ENCODE data around the gene NKX2-8. TPM values are rescaled to one million over a fixed set of nuclear protein-coding genes. Genes with fewer than 3 reads are reported as not detected.
"Not testable (repeated sequence)": the region's sequence is repeated elsewhere in the genome, so short reads cannot be mapped to it uniquely, and the experiment has no call there.

Gene NKX2-8
- polyA plus RNA-seq, 1 donor = not detected

- H3K9me3 ChIP-seq (ENCODE audit: control insufficient read depth, low read depth, low read length); DNase-seq; H3K36me3 ChIP-seq (ENCODE audit: control insufficient read depth, insufficient read depth, low read length); H3K4me1 ChIP-seq (ENCODE audit: control insufficient read depth, insufficient read depth, low read length); H3K27me3 ChIP-seq (ENCODE audit: control insufficient read depth, insufficient read depth, low read length); H3K4me3 ChIP-seq (ENCODE audit: low read length); H3K27ac ChIP-seq (ENCODE audit: low read length): not testable (repeated sequence)
- no CpG with 5 or more reads among the region's 16 CpGs for WGBS (ENCODE audit: insufficient coverage, low lambda C conversion rate)
Observed at GRCh38 chr14:36544280-36544679, 38.1 kb downstream of the NKX2-8 start.

- H3K4me1 ChIP-seq (ENCODE audit: control insufficient read depth, insufficient read depth, low read length) = no peaks in the 10 kb centered on the region
- no peak overlapping the region for H3K4me3 ChIP-seq (ENCODE audit: low read length)
- no peak for DNase-seq
- H3K9me3 ChIP-seq (ENCODE audit: control insufficient read depth, low read depth, low read length) = peaks cover 5% of the 10 kb centered on the region
- no peaks in the 10 kb centered on the region for H3K36me3 ChIP-seq (ENCODE audit: control insufficient read depth, insufficient read depth, low read length)
- H3K27ac ChIP-seq (ENCODE audit: low read length) = no peak overlapping the region
- no CpG with 5 or more reads among the region's 1 CpG for WGBS (ENCODE audit: insufficient coverage, low lambda C conversion rate)
- peaks cover 4% of the 10 kb centered on the region for H3K27me3 ChIP-seq (ENCODE audit: control insufficient read depth, insufficient read depth, low read length)
Observed at GRCh38 chr14:36538051-36538450, 44.4 kb downstream of the NKX2-8 start.

Other genes starting within 250 kb of the NKX2-8 start
- gene NKX2-1, start 62.4 kb downstream of the NKX2-8 start, polyA plus RNA-seq = not detected
- gene PAX9, start 79.2 kb upstream of the NKX2-8 start, polyA plus RNA-seq = 0.06 TPM